HG02885 (cell line): ENCODE measurements around the gene SDHAF1.

Experiments
- ATAC-seq: cut with Tn5 transposase; IDR thresholded peaks from one replicate; pipeline ENCODE4 v1.9.1; 2021; ENCODE audit warnings: mild to moderate bottlenecking; ENCODE audit not compliant: unreplicated experiment, poor library complexity

Gene SDHAF1

DNA sequence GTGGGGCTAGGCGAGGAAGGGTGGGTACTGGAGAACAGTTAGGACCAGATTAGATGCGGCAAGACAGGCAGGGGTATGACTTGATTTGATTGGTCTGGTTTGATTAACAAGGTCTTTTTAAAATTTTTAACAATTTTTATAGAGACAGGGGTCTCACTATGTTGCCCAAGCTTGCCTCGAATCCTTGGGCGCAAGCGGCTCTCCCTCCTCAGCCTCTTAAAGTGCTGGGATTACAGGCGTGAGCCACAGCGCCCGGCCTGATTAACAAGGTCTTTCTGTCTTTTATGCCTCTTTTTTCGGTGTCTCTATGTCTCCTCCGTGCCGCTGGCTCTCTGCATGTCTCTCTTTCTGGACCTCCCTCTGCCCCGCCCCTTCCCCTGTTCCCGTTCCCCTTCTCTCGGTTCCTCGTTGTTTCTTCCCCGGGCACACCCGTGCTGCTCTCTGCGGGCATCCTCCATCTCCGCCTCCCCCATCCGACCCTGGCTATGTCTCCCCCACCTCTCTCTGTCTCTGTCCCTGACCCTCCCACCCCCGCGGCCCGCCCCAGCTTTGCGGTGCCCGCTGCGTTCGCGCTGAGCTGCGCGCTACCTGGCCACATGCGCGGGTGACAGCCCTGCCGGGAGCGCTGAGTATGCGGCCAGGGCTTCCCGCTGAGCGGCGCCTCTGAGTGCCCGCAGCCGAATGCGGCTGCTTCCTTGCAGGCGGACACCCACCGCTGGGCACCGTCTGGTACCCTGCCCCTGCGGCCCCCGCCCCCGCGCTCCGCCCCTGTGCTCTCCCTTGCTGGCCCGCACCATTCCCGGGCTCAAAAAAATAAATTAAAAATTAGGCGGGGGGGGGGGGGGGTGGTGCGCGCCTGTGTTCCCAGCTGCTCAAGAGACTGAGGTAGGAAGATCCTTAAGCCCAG is 8.1 kb upstream of the SDHAF1 start:
- no peak for ATAC-seq

DNA sequence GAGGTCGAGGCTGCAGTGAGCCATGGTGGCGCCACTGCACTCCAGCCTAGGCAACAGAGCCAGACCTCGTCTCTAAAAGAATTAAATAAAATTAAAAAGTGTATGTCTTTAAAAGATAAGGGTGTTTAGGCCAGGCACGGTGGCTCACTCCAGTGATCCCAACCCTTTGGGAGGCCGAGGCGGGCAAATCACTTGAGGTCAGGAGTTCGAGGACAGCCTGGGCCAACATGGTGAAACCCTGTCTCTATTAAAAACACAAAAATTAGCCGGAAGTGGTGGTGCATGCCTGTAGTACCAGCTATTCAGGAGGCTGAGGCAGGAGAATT is 7.5 kb upstream of the SDHAF1 start:
- ATAC-seq: no peak

DNA sequence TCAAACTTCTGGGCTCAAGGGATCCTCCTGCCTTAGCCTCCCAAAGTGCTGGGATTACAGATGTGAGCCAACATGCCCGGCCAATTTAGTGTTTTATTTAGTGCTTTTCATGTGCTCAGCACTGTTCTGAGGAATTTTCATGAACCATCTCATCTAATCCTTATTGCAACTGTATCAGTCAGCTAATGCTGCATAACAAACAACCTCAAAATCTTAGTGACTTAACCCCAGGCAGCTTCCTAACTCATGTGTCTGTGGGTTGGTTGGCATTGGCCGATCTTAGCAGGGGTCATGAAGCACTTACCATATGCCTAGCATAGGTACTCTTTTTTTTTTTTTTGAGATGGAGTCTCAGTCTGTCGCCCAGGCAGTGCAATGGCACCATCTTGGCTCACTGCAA is 6.2 kb upstream of the SDHAF1 start:
- no peak for ATAC-seq

DNA sequence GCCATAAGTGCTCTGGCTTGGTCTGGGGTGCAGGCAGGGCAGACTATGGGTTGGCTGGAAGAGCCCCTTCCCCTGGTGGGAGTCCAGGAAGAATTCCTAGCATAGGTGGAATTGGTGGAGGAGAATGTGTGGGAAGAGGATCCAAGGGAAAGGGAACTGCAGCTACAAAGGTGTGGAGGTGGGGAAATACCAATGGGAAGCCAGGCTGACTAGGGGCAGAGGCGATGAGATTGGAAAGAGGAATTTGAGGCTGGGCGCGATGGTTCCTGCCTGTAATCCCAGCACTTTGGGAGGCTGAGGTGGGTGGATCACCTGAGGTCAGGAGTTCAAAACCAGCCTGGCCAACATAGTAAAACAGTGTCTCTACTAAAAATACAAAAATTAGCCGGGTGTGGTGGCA is 4.8 kb upstream of the SDHAF1 start:
- ATAC-seq: no peak

DNA sequence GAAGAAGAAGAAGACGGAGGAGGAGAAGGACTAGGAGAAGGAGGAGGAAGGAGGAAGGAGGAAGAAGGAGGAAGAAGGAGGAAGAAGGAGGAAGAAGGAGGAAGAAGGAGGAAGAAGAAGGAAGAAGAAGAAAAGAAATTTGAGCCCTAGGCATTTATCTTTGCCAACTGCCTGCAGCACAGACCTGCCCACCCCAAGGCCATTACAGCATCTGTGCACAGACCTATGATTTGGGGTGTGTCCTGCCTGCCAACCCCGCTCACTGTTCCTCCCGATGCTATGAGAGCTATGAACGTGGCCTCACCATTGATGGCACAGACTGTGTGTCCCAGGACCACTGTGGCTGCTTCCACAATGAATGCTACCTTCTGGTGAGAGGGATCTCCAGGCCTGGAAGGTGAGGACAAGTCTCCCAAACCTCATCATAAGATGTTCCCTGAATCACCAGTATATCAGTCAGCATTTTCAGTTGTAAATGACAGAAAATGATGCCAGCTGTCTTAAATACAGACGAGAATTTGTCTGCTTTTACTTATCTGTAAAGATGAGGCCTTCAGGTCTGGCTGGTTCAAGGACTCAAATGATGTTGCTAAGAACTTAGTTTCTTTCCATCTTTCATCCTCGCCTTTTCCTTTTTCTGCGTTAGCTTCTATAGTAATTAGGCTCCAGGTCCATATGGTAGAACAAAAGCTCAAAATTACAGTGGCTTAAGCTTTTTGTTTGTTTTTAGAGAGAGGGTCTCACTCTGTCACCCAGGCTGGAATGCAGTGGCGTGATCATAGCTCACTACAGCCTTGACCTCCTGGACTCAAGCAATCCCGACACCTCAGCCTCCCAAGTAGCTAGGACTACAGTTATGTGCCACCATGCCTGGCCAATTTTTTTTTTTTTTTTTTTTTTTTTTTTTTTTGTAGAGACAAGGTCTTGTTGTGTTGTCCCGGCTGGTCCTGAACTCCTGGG is 3.9 kb upstream of the SDHAF1 start:
- ATAC-seq: no peak

DNA sequence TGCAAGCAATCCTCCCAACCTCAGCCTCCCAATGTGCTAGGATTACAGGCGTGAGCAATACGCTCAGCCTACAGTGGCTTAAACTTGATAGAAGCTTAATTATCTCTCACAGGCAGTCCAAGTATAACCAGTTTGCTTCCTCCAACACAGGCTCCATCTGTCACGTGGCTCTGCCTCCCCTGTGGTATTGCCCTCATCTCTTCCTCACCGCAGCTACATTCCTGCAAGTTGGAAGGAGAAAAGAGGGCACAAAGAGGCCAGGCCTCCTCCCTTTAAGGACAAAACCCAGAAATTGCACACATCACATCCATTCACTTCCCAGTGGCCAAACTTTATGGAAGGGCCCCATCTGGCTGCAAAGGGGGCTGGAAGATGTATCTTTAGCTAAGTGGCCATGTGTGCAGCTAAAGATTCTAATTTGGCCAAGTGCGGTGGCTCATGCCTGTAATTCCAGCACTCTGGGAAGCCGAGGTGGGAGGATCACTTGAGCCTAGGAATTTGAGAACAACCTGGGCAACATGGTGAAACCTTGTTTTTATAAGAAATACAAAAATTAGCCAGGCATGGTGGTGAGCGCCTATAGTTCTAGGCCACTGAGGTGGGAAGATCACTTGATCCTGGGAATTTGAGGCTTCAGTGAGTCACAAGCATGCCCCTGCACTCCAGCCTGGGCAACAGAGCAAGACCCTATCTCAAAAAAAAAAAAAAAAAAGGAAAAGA is 3.1 kb upstream of the SDHAF1 start:
- no peak for ATAC-seq

DNA sequence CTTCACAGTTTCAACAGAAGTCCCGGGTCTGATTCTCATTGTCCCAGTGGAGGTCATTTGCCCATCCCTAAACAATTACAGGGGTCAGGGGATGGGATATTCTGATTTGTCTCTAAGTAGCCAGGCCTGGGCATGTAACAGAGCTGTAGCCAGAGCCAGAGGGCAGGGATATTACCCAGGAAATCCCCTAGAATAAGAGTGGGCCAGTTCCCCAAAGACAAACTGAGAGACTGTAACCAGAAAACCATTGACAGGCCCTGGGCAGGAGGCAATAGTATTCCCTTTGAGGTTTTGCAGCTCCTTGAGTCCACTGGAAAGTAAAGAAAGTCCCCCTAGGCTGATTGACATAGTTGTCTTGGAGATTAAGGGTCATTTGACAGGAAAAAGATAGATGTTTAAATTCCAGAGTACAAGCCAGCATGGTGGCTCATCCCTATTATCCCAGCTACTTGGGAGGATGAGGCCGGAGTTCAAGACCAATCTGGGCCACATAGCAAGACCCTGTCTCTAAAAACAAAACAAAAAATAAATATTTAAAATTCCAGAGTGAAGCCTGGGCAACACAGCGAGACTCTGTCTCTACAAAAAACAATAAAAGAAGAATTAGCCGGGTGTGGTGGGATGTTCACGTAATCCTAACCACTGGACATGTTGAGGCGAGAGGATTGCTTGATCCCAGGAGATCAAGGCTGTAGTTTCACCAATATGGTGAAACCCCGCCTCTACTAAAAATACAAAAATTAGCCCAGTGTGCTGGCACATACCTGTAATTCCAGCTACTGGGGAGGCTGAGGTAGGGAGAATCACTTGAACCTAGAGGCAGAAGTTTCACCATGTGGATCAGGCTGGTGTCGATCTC is 1.9 kb upstream of the SDHAF1 start:
- ATAC-seq: no peak

DNA sequence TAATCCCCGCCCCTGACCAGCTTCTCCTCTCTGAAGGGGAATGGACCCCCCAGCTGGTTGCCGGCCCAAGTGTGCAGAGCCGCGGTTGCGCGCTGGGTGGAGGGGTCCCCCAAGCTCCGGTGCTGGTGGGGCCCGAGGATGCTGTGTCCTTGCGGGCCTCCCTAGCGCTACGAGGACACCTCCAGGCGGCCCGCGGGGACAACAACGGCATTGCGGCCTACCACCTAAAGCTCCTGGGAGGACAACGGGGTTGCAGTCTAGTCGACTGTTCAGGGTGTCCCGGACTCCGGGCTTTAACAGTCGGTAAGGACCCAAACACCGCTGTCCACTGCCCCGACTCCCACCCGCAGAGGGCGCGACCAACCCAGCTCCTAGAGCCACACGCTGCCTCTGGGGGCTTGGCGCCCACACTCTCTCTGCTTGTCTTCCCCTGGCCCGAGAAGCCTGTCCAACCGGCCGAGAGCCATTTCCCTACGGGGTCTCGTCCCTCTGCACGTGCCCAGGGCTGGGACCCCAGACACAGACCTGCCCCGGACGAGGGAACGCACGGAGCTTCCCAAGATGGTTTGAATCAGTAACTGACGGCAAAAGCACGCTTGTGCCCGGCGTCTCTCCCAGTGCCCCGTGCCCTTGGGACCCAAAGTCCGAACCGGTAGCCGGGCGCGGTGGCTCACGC is 927 bp upstream of the SDHAF1 start:
- ATAC-seq: no peak

DNA sequence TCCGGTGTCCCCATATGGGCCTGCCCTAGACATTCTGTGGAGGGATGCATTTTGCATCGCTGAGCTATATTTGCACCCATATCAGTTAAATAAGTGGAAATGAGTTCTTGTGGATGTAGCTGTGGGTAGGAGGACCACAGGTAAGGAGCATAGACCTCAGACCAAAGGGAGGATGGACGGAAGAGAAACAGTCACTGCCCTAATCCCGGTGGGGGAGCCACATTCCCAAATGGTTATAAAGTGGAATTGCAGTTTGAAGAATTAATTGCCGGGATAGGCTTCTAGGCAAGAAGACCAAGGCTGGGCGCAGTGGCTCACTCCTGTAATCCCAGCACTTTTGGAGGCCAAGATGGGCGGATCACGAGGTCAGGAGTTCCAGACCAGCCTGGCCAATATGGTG is 1.8 kb downstream of the SDHAF1 start:
- ATAC-seq: no peak

DNA sequence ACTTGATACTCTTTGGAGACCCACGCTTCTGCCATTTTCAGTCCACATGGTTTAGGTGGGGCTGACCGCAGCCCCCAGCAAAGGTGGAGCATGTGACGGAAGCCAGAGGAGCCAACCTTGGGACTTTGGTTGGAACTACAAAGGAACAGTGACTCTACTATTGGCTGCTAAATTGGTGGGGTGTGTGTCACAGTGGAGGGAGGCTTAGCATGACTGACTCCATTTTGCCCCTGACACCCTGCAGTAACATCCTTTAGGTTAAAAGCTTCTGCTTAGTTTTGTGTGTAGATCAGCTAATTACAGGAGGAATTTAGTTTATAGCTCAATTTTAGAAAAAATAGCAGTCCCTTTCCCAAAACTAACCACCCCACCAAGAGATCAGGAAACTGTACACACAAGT is 6.6 kb downstream of the SDHAF1 start:
- no peak for ATAC-seq

DNA sequence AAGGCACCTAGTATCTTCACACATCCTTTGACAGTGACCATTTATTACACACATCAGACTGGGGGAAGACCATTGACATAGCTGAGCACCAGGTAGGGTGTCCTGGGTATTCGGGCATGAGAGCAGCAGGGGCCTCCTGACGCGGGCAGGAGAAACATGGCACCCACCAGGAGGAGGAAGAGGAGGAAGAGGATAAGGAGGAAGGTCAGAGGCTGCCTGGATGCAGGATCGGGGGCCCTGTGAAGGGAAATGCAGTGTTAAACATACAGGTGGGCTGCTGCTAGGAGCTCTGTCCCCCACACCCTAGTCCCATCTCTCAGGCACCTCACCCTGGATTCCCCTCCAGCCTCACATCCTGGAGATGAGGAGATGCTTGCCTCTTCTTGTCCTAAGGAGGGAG is 8.3 kb downstream of the SDHAF1 start:
- ATAC-seq: no peak

DNA sequence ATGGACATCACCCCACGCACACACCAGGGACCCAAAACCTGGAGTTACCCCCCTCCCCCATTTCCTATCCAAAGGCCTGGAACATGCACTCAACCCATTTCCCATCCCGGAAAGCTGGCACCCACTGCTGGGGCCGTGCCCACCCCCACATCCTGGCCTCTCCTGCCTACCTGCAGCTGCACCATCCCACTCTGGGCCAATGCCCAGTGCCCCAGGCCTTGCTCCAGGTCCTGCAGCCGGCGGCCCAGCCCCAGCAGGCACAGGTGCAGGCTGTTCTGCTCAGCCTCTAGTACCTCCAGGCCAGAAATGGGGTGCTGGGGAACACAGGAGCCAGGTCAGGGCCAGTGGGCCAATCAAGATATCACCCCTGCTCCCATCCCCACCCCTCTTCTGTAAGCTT is 12.0 kb downstream of the SDHAF1 start:
- no peak for ATAC-seq

DNA sequence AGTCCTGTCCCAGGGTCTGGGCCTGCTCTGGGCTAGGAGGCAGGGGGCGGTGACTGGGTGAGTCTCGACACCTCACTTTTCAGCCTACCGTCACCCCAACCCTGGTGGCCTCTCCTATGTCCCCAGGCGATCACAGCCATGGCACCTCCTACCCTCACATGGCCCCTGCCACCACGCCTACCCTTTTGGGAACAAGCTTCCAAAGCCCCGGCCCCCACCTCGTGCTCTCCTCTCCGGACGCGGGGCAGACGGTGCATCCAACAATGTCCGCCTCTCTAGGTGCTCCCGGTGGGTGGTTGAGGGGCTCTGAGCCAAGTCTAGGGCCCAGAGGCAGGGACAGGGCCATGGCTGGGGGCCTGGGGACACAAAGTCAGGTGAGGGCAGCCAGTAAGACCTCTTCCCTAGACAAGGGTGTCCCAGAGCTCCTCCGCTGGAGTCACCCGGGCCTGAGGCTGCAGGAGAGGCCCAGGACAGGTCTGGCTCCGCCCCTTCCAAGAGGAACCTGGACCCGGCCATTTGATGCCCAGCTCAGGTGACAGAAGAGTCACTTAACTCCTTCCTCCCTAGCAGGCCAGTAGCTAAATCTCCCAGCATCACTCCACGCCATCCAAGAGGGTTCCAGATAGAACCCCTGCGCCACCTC is 13.5 kb downstream of the SDHAF1 start, which contains the start of gene SYNE4:
Gene SYNE4 (minus strand): TSS at position 478 of the 643 bp plus-strand sequence. CDS start 132 bp downstream, at position 346.
- ATAC-seq: no peak

DNA sequence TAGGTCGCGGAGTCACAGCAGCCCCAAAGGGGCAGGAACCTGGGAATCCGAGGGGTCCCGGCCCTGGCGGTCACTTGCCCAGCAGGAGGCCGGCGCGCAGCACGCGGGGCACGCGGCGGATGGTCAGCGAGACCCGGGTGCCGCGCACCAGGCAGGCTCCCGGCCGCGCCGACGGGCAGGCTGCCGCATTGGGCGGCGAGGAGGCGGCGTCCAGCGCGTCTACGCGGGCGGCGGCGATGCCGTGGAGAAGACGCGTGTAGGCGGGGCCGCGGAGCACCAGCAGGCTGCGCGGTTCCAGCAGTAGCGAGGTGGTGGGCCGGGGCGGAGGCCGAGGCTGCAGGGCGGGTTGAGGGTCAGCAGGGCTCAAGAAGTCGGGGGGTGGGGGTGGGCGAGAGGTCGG is 14.2 kb downstream of the SDHAF1 start:
- no peak for ATAC-seq

DNA sequence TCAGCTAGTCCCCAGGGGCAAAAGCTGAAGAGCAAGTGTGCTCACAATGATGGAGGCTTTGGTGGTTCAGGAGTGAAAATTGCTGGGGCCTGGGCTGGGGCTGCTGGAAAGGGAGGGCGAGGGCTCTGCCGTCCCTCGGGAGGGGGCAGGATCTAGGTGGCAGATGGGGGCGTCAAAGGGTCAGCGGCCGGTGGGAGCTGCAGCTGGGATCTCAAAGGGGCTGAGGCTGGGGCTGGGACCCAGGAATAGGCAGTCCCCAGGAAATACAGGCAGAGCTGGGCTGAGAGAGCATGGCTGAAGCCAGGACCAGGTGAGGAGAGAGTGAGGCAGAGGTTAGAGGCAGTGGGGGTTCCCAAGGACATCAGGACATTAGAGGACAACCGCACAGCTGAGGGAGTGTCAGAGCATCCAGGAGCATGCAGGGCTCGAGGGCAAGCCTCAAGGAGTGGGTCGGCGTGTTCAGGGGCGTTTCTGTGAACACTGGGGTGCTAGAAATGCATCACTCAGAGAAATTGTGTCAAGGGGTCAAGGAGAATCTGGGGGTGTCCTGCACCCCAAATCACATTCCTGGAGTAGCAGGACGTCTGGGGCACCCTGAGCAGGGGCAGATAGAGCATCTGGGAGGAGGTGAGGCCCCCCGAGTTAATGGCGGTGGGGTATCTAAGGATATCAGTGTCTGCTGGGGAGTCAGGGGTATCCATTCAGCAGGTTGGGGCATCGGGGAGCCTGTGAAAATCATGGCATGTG is 14.8 kb downstream of the SDHAF1 start:
- ATAC-seq: no peak

DNA sequence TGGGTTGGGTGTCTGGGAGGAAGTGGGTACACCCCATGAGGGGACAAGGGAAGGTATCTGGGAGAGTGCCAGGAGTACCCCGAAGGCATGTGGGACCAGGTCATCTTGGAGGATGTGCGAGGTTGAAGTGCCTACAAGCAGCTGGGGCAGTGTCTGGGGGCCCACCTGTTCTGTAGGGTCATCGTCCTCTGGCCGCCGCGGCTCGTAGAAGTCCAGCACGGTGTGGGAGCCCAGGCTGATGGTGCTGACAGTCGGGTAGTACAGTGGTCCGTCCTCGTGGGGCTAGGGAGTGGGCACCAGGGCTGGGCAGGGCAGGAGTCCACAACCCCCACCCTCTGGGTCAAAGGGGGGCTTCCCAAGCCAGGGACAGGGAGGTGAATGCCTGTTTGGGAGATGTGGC is 15.4 kb downstream of the SDHAF1 start:
- ATAC-seq: no peak

DNA sequence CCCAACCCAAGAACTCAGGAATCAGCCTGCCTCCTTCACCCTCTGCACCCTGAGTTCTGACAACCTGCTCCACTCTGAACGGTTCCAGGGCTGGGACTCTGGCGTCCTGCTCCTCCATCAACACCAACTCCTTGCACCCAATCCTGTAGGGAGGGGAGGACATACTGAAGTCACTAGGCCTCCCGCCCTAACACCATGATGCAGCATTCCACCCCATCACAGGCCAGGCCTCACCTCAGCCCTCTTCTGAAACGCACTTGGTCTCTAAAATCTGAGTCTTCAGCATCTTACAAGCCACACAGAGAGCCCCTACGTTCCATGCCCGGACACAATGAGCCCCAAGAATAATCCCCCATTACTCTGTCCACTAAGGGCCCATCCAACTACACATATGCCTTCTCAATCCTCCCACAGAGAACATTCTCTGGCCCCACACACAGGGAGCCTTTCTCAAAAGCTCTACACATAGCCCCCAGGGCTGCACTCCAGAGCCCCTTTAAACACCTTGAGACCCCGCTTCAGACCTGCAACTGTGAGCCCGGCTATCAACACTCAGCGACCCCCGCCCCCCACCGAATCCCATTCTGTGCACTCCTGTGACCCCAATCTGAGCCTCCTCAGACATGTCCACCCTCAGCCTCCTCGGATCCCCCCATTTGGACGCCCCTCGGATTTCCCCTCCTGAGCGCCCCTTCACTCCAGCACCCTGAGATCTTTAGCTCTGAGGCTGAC is 18.5 kb downstream of the SDHAF1 start:
- no peak for ATAC-seq
